Measurements from ENCODE around the gene DCTPP1.

DCTPP1 gene

GRCh38 chr16:30380803-30381208, 49.0 kb downstream of the DCTPP1 start:
- no peak for DNase-seq

GRCh38 chr16:30380072-30380802, 49.6 kb downstream of the DCTPP1 start:
- no peak for DNase-seq

GRCh38 chr16:30379158-30379783, 50.6 kb downstream of the DCTPP1 start:
- DNase-seq: no peak

- DNase-seq: peak; percentile 90 to 99
These were observed 51.3 kb downstream of the DCTPP1 start for GRCh38 chr16:30378236-30379157.

- DNase-seq: peak; percentile 78 to 86
These were observed 52.0 kb downstream of the DCTPP1 start for GRCh38 chr16:30377812-30378235.

GRCh38 chr16:30377050-30377811, 52.6 kb downstream of the DCTPP1 start:
- DNase-seq: no peak

GRCh38 chr16:30376461-30376902, 53.3 kb downstream of the DCTPP1 start:
- DNase-seq: no peak

GRCh38 chr16:30375864-30376263, 54.0 kb downstream of the DCTPP1 start:
- no peak for DNase-seq

GRCh38 chr16:30374538-30374937, 55.3 kb downstream of the DCTPP1 start, which contains the start of gene MYL11:
TSS of gene MYL11 (plus strand) at chr16:30374802. CDS start at chr16:30374858, 56 bp downstream.
- DNase-seq: no peak
